GM13977 (cell line): Measurements from ENCODE around the gene ASIC2.

Experiments
- DNase-seq: peaks from one replicate; pipeline ENCODE4 v3.0.0; 2012; ENCODE audit warnings: low spot score
- in situ Hi-C: fragments of 300-500 bp; cut with MboI; formaldehyde crosslinking; loops from one replicate; pipeline ENCODE4 v1.12.0; 2022; ENCODE audit warnings: low sequenced_read_pairs, low pct_unique_long_range_greater_than_20kb, mixed read lengths, inconsistent platforms; ENCODE audit not compliant: unreplicated experiment
- TF ChIP-seq, protein P1 (sequence below): IDR thresholded peaks from 2 replicates; pipeline ENCODE4 v1.5.1; 2012; ENCODE audit warnings: mild to moderate bottlenecking, control low read depth; ENCODE audit not compliant: insufficient read depth; ENCODE audit errors: extremely low read depth, missing control alignments

The ASIC2 gene

GRCh38 chr17:33218698-33219601 lies 74.1 kb downstream of the ASIC2 start:
- in situ Hi-C loops: no loop called here
- no peak for DNase-seq

GRCh38 chr17:33217891-33218290 lies 75.2 kb downstream of the ASIC2 start:
- in situ Hi-C loops: no loop called here
- no peak for DNase-seq
- TF ChIP-seq, protein P1, sequence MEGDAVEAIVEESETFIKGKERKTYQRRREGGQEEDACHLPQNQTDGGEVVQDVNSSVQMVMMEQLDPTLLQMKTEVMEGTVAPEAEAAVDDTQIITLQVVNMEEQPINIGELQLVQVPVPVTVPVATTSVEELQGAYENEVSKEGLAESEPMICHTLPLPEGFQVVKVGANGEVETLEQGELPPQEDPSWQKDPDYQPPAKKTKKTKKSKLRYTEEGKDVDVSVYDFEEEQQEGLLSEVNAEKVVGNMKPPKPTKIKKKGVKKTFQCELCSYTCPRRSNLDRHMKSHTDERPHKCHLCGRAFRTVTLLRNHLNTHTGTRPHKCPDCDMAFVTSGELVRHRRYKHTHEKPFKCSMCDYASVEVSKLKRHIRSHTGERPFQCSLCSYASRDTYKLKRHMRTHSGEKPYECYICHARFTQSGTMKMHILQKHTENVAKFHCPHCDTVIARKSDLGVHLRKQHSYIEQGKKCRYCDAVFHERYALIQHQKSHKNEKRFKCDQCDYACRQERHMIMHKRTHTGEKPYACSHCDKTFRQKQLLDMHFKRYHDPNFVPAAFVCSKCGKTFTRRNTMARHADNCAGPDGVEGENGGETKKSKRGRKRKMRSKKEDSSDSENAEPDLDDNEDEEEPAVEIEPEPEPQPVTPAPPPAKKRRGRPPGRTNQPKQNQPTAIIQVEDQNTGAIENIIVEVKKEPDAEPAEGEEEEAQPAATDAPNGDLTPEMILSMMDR: no peak

More at GRCh38 chr17:33218698-33219601, 74.1 kb downstream of the ASIC2 start:
- TF ChIP-seq, protein P1: no peak

GRCh38 chr17:33214996-33215395 lies 78.1 kb downstream of the ASIC2 start:
- no peak for DNase-seq
- in situ Hi-C loops: no loop called here
- TF ChIP-seq, protein P1: no peak

DNA sequence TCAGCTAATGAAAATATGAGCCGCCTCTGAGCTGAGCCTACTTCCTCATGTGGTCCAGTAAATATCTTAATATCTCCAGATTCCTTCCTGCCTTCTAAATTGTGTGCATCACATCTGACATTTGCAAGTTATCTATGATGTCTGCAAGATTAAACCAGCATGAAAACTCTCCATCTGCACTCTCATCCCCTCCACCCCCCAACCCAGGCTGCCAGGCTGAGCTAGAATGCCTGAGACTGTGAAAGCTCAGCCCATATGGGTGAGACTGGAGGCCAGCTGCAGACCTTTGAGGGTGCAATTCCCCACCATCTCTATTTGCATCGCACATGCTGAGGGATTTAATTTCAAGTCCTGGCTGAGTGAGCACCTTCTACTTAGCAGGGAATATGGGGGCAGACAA lies 82.8 kb downstream of the ASIC2 start:
- in situ Hi-C loops: no loop called here
- TF ChIP-seq, protein P1: no peak
- DNase-seq: no peak

DNA sequence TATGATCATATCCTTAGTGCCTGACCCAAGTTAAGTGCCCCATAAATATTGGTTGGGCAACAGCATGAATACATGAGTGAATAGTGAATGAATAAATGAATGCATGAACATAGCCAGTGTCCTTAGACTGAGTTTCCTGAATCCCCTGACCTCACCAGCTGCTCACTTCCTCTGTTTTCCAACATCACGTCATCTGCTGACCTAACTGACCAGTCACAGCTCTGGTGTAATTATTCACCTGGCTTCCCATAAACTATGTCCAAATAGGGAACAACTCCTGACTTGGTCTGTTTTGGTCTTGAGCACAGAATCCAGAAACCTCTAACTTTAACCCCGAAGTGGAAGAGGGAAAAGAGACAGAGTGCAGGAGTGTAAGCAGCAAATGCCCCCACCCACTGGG lies 83.4 kb downstream of the ASIC2 start:
- in situ Hi-C loops: no loop called here
- DNase-seq: no peak
- TF ChIP-seq, protein P1: no peak

- in situ Hi-C loops: no loop called here
- TF ChIP-seq, protein P1: no peak
- no peak for DNase-seq
These were observed 85.9 kb downstream of the ASIC2 start for GRCh38 chr17:33207231-33207630.
